ENCODE results near the gene DEFB110.

- TF ChIP-seq CTCF (conservative IDR thresholded peaks at IDR 0.05; ENCODE audit: low read depth, low read length), result no peak
- TF ChIP-seq EZH2 (IDR thresholded peaks at IDR 0.05; ENCODE audit: borderline replicate concordance, low read depth, low read length, poor library complexity, severe bottlenecking), result no peak
Measured at GRCh38 chr6:50003139-50003538, 18.7 kb downstream of the DEFB110 start.

All from A673 (cell line).